Measurements from ENCODE around the gene XRCC1.

Gene XRCC1

GRCh38 chr19:43507880-43508279 is 67.4 kb downstream of the XRCC1 start:
- no peak for DNase-seq

- no peak for DNase-seq
Measured at GRCh38 chr19:43506629-43507028, 68.7 kb downstream of the XRCC1 start.

- no peak for DNase-seq
Measured at GRCh38 chr19:43505941-43506340, 69.4 kb downstream of the XRCC1 start.

GRCh38 chr19:43505186-43505456 is 70.2 kb downstream of the XRCC1 start:
- DNase-seq: no peak

- DNase-seq: no peak
Measured at GRCh38 chr19:43504426-43505185, 70.7 kb downstream of the XRCC1 start, which contains the start of gene PHLDB3. PHLDB3 (minus strand) TSS chr19:43504746; CDS start chr19:43504118, 628 bp downstream.

GRCh38 chr19:43503501-43504425 is 71.6 kb downstream of the XRCC1 start:
- peak; percentile 73 for DNase-seq

GRCh38 chr19:43502419-43502976 is 72.8 kb downstream of the XRCC1 start:
- no peak for DNase-seq

- DNase-seq: no peak
Measured at GRCh38 chr19:43501661-43502418, 73.5 kb downstream of the XRCC1 start.

GRCh38 chr19:43499042-43499441 is 76.3 kb downstream of the XRCC1 start:
- no peak for DNase-seq

- DNase-seq: no peak
Measured at GRCh38 chr19:43498233-43498842, 77.0 kb downstream of the XRCC1 start.

GRCh38 chr19:43496960-43497359 is 78.4 kb downstream of the XRCC1 start:
- DNase-seq: no peak

GRCh38 chr19:43495082-43495481 is 80.2 kb downstream of the XRCC1 start:
- DNase-seq: no peak

Measured in NCI-H2227 treated with DMSO at 0.1 percent for 48 hours (cell line).